ENCODE measurements around the gene MTMR12. TPM values are rescaled to one million over a fixed set of nuclear protein-coding genes. Genes with fewer than 3 reads are reported as not detected.

MTMR12 gene
- total RNA-seq, 2 experiments from 2014 or later: 33.6 to 71.9 TPM

DNA sequence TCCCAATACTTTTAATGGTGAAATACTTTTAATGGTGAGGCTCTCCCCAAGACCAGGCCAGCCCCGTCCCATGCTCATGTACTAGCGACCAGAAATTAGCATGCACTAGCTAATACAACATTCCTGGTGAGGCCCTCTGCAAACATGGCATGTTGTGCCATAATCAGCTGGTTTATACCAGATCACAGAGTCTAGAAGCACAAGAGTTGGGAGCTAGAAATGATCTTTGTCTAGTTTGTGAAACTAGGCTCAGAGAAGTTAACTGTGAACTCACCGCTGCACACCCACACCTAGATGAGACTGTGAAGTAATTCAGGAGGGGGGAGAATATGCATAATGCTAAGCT, 37.4 kb downstream of the MTMR12 start:
- H2AFZ ChIP-seq (ENCODE audit: low read length): no peak overlapping the region
- intact Hi-C loops (cut with micrococcal nuclease; ENCODE audit: unreplicated experiment): no loop called here
- H3K4me1 ChIP-seq (ENCODE audit: insufficient read depth, low read length, poor library complexity, severe bottlenecking): peaks cover 32% of the 10 kb centered on the region
- ChIA-PET POLR2A (interaction anchor here (0.7 to 0.8 kb wide), 2 partner anchors 22 to 512 kb away, joined by 3 to 4 read pairs; no protein-coding TSS in a partner anchor), CTCF (ENCODE audit: unreplicated experiment) (no interaction called here)
- TF ChIP-seq EZH2phosphoT487 (IDR thresholded peaks at IDR 0.05; ENCODE audit: borderline replicate concordance, low read depth, low read length): no peak
- TF ChIP-seq, protein P1, sequence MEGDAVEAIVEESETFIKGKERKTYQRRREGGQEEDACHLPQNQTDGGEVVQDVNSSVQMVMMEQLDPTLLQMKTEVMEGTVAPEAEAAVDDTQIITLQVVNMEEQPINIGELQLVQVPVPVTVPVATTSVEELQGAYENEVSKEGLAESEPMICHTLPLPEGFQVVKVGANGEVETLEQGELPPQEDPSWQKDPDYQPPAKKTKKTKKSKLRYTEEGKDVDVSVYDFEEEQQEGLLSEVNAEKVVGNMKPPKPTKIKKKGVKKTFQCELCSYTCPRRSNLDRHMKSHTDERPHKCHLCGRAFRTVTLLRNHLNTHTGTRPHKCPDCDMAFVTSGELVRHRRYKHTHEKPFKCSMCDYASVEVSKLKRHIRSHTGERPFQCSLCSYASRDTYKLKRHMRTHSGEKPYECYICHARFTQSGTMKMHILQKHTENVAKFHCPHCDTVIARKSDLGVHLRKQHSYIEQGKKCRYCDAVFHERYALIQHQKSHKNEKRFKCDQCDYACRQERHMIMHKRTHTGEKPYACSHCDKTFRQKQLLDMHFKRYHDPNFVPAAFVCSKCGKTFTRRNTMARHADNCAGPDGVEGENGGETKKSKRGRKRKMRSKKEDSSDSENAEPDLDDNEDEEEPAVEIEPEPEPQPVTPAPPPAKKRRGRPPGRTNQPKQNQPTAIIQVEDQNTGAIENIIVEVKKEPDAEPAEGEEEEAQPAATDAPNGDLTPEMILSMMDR (conservative IDR thresholded peaks at IDR 0.05; ENCODE audit: low read length): no peak
- H3K9me2 ChIP-seq (ENCODE audit: insufficient read depth, low read length): no peaks in the 10 kb centered on the region
- no peak overlapping the region for H3K27ac ChIP-seq (ENCODE audit: low read depth, low read length, poor library complexity, severe bottlenecking)
- H3K4me3 ChIP-seq (ENCODE audit: low read depth, low read length, poor library complexity, severe bottlenecking): no peak overlapping the region
- H4K20me1 ChIP-seq (ENCODE audit: insufficient read depth, low read length): no peaks in the 10 kb centered on the region
- H3K79me2 ChIP-seq (ENCODE audit: insufficient read depth, low read depth, low read length): peaks cover 44% of the 10 kb centered on the region
- H3K36me3 ChIP-seq (ENCODE audit: insufficient read depth, low read length): peaks cover 90% of the 10 kb centered on the region
- no peak for DNase-seq (ENCODE audit: low spot score)
- no peak overlapping the region for H3K4me2 ChIP-seq (ENCODE audit: low read length)
- no TSS peak for BruUV-seq (replicated peaks)
- H3K9me3 ChIP-seq (ENCODE audit: low read length): no peaks in the 10 kb centered on the region

DNA sequence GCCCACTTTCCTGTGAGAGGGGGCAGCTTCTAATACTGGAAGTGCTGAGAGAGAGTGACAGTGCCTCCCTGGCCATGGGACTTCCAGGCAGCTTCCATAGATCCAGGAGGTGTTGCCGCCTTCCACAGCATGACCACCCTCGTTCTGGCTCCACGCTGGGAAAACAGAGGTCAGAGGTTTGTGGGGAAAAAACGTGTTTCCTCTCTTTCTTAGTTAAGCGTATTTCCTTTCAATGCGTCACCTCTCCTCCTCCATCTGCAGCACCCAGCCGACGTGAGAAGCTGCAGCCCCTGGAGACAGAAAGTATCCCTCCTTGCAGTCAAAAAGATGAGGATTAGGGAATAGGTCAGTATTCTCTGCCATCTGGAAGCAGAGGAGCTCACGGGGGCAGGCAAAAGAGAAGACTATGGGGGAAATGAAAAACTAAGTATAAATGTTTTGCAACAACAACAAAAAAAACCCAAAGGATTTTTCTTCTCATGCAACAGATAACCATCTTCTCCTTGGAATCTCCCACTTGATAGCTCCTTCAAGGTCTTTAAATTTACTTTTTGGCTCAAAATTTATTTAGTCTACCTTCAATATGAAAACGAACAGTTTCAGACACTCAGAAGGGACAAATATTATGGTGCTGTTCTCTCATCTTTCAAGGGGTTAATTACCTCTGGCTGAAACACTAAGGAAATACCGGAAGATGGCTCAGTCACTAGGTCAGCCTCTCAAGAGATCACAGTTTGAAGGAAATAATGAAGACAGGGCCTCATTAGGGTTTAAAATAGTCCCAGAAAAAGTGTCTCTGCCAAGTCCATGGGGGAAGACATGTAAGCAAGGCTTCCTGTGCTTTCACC, 38.0 kb downstream of the MTMR12 start:
- no peak overlapping the region for H3K27ac ChIP-seq (ENCODE audit: low read depth, low read length, poor library complexity, severe bottlenecking)
- intact Hi-C loops (cut with micrococcal nuclease; ENCODE audit: unreplicated experiment): no loop called here

More for the DNA sequence above, 38.0 kb downstream of the MTMR12 start:
- ChIA-PET CTCF (ENCODE audit: unreplicated experiment) (no interaction called here), POLR2A (interaction anchor here (0.5 to 1.6 kb wide), 5 partner anchors 16 to 511 kb away, joined by 3 read pairs; no protein-coding TSS in a partner anchor)
- no peaks in the 10 kb centered on the region for H3K9me3 ChIP-seq (ENCODE audit: low read length)
- H2AFZ ChIP-seq (ENCODE audit: low read length): no peak overlapping the region
- BruUV-seq (replicated peaks): no TSS peak
- no peak overlapping the region for H3K4me3 ChIP-seq (ENCODE audit: low read depth, low read length, poor library complexity, severe bottlenecking)
- no peak overlapping the region for H3K4me2 ChIP-seq (ENCODE audit: low read length)
- DNase-seq (ENCODE audit: low spot score): no peak
- no peaks in the 10 kb centered on the region for H4K20me1 ChIP-seq (ENCODE audit: insufficient read depth, low read length)
- TF ChIP-seq, protein P1 (conservative IDR thresholded peaks at IDR 0.05; ENCODE audit: low read length): no peak
- no peak for TF ChIP-seq EZH2phosphoT487 (IDR thresholded peaks at IDR 0.05; ENCODE audit: borderline replicate concordance, low read depth, low read length)
- peaks cover 27% of the 10 kb centered on the region for H3K4me1 ChIP-seq (ENCODE audit: insufficient read depth, low read length, poor library complexity, severe bottlenecking)
- peaks cover 38% of the 10 kb centered on the region for H3K79me2 ChIP-seq (ENCODE audit: insufficient read depth, low read depth, low read length)
- H3K36me3 ChIP-seq (ENCODE audit: insufficient read depth, low read length): peaks cover 90% of the 10 kb centered on the region
- H3K9me2 ChIP-seq (ENCODE audit: insufficient read depth, low read length): no peaks in the 10 kb centered on the region
